GM12873 (cell line): Measurements from ENCODE around the gene MINDY2.

Source experiments
- TF ChIP-seq, protein P1 (sequence below): IDR thresholded peaks from 2 replicates; pipeline ENCODE4 v1.5.1; 2012; ENCODE audit warnings: low read depth, mild to moderate bottlenecking, moderate library complexity, low read length, control low read depth; ENCODE audit not compliant: insufficient read depth; ENCODE audit errors: missing control alignments

MINDY2 gene

DNA sequence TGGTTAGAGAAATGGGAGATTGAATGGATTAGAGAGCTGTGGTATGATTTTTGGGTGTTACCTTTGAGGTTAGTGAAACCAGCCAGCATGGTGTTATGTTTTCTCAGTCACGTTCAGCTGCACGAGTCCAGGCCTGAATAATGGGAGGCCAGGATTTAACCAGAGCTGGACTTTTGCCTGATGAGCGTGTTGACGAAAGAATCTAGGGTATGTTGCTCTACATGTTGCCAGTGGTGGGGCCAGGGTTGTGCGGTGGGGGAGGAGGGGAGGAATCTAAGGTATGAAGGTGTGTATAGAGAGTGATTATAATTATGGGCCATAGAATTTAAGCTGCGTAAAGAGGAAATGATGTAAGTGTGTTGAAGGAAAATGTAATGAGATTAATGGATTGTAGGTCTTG, 22.8 kb downstream of the MINDY2 start:
- TF ChIP-seq, protein P1, sequence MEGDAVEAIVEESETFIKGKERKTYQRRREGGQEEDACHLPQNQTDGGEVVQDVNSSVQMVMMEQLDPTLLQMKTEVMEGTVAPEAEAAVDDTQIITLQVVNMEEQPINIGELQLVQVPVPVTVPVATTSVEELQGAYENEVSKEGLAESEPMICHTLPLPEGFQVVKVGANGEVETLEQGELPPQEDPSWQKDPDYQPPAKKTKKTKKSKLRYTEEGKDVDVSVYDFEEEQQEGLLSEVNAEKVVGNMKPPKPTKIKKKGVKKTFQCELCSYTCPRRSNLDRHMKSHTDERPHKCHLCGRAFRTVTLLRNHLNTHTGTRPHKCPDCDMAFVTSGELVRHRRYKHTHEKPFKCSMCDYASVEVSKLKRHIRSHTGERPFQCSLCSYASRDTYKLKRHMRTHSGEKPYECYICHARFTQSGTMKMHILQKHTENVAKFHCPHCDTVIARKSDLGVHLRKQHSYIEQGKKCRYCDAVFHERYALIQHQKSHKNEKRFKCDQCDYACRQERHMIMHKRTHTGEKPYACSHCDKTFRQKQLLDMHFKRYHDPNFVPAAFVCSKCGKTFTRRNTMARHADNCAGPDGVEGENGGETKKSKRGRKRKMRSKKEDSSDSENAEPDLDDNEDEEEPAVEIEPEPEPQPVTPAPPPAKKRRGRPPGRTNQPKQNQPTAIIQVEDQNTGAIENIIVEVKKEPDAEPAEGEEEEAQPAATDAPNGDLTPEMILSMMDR = no peak

DNA sequence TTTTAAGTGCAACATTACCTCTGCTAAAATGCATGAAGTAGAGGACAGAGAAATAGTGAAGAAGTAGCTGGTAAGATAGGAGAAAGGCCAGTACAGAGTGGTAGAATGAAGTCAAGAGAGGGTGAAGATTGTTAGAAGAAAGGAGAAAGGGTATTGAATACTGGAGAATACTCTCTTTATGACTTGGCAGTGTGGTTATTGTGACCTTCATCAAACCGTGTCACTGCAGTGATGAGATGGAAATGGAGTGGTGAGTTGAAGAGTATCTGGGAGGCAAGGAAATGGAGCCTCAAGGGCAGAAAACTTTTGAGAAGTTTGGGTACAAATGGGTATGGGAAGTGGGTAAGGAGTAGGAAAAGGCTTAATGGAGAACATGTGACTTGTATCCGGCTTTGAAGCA, 24.7 kb downstream of the MINDY2 start:
- TF ChIP-seq, protein P1 = no peak

DNA sequence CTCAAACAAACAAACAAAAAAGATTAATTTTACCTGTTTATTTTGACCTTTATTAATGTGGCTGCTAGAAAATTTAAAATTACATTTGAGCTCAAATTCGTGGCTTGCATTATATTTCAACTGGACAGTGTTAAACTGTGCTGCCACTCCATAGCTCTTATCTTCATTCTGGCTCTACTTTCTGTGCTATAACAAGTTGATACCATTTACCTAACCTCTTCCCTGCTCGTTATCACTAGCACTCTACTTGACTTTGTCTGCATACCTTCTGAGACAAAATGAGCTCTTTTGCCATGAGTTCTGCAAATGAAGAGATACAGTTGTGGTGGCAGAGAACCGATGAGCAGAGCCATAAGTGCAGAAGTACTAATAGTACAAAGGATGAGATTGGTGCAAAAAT, 26.4 kb downstream of the MINDY2 start:
- TF ChIP-seq, protein P1 = no peak

DNA sequence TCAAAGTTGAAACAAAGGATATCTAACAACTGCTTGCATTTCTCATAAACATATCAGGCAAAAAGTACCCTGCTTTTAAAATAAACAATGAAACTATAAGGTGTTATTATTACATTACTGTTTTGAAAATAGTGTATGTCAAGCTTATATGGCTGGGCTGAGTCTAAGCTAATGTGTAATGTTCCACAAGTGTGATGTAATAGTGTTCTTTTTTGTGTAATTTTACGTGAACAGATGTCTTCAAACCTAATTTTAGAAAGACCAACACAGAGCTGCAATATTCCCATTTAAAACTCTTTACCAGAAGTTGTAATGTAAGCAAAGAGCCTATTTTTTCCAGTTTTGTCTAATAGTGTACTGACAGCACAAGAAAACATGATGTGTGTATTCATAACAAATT, 34.0 kb downstream of the MINDY2 start:
- TF ChIP-seq, protein P1 = no peak

DNA sequence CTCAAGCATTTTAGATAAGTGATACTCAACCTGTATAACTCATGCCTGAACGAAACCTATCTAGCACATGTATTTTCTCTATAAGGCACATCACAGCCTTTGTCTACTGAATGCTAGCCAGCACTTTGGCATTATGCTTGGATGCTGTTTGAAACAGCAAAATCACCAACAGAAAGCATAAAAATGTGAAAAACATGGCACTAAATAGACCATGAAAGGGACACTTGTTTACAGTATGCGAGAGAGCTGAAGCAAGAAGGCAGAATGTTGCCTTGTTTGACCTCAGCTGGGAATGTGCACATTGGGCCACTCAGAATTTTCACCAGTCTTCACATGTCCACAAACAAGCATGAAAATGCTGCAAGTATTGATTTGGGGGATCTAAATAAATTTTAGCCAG, 59.5 kb downstream of the MINDY2 start:
- TF ChIP-seq, protein P1 = no peak

DNA sequence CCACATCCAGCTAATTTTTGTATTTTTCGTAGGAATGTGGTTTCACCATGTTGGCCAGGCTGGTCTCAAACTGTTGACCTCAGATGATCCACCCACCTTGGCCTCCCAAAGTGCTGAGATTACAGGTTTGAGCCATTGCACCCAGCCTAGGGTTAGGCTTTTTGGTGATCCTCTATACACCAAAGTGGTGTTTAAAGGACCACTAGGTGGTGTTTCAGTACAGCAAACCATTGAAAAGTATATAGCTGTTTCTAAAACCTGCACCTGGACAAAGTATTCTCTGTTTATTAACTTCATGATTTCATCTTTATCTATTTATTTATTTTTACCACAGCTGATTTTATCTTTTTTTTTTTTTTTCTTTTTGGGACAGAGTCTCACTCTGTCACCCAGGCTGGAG, 68.4 kb downstream of the MINDY2 start:
- TF ChIP-seq, protein P1 = peak; percentile 52

DNA sequence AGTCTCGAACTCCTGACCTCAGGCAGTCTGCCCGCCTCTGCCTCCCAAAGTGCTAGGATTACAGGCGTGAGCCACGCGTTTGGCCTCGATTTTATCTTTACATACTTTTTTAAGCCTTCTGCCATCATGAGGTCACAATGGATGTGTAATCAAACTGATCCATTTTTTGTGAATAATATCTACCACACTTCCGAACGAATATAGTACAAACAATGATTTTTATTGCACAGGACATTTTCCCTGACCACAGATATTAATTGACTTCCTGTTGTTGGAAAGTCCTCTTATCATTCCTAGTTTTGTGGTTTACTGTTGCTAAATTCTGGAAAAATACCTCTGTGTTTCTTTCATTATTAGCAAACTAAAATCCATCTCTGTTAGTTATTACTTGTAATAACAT, 68.9 kb downstream of the MINDY2 start:
- TF ChIP-seq, protein P1 = no peak
